ENCODE results near the gene TMEM132E.

TMEM132E gene

DNA sequence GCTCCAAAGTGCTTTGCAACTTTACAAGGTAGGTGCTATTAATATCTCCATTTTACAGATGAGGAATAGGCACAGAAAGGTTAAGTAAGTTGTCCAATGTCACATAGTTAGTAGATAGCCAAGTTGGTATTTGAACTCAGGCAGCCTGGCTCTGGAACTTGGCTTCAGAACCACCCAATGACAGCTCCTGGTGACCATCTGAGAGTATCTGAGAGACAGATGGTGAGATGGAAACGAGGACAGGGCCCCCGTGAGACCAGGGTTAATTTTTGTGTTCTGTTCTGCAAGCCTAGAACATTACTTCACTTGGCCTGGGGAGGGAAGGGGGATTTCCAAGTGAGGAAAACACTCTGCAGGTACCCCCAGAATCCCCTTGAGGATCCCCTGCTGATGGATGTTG is 9.8 kb upstream of the TMEM132E start:
- no peak for DNase-seq

DNA sequence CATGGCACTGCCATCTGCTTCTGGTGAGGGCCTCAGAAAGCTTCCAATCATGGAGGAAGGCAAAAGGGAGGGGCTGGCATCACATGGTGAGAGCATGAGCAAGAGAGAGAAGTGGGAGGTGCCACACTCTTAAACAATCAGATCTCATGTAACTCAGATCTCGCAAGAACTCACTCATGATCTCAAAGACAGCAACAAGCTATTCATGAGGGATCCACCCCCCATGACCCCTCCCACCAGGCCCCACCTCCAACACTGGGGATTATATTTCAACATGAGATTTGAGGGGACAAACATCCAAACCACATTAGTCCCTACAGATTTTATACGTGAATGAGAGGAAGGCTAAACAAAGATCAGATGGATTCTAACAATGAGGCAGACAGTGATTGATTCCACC is 8.9 kb upstream of the TMEM132E start:
- no peak for DNase-seq

GRCh38 chr17:34571428-34572130 is 7.8 kb upstream of the TMEM132E start:
- no peak for DNase-seq

GRCh38 chr17:34572483-34572882 is 6.9 kb upstream of the TMEM132E start:
- DNase-seq, result no peak

DNA sequence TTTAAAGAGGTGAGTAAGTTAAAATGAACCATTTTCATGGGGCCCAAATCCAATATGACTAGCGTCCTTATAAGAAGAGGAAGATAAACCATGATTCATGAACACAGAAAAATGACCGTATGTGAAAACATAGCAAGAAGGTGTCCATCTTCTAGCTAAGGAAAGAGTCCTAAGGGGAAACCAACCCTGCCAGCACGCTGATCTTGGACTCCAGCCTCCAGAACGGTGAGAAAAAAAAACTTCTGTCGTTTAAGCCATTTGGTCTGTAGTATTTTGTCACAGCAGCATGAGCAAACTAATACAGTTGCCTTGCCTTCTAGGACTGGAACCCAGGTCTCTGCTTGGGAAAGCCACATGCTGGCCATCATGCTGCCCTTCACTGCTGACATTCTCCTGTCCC is 4.2 kb upstream of the TMEM132E start:
- DNase-seq, result no peak

DNA sequence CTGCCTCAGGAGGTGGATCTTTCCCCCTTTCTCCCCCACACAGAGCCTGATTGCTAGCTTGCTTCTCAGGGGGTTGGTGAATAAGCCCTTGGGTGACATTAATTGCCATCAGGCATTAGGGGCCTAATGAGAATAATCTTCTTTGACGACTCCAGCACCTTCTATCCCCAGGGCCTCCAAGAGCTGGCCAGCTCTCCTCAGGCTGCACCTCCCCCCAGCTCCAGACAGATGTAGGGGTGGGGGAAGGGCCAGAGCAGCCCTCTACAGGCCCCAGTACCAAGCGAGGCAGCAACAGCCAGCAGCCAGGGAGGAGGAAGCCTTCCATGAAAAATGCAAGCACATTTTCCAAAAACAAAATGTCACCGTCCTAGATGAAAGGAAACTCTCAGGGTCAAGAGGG is 1.4 kb upstream of the TMEM132E start:
- no peak for DNase-seq

GRCh38 chr17:34578656-34579016 is 746 bp upstream of the TMEM132E start:
- no peak for DNase-seq

- no peak for DNase-seq
Measured at GRCh38 chr17:34579979-34580684, 750 bp downstream of the TMEM132E start.

- no peak for DNase-seq
Measured at GRCh38 chr17:34580685-34581445, 1.5 kb downstream of the TMEM132E start.

GRCh38 chr17:34581446-34582184 is 2.2 kb downstream of the TMEM132E start:
- DNase-seq, result no peak

DNA sequence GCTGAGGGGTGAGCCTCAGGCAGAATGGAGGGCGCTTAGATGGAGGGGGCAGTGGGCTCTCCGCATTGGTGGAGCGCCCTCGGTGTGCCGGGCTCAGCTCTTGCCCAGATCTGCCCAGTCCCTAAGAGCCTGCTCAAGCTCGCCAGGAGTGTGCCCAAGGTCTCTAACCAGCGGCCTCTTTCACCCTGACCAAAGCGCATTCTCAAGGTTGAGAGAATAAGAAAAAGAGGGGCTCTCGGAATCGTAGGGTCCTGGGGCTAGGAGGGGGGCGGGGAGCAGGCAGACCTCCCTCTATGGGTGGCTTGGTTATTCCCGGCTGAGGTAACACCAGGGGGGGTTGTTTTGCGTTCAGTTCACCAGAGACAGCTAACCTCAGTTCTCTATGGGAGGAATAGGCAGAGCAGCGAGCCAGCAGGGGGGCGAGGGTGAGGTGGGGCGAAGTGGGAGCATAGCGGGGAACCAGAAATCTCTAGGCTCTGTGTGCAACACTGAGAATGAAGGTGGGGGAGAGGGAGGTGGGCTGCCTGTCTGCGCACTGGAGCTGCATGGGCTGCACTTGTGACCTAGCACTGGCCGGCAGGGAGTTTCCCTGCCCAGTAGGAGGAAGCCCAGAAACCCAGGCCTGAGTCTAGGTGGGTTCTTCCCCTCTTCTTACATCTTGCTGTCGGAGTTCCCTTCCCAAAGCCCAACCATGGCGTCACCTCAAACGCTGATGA is 3.0 kb downstream of the TMEM132E start:
- no peak for DNase-seq

GRCh38 chr17:34582901-34583245 is 3.5 kb downstream of the TMEM132E start:
- no peak for DNase-seq

DNA sequence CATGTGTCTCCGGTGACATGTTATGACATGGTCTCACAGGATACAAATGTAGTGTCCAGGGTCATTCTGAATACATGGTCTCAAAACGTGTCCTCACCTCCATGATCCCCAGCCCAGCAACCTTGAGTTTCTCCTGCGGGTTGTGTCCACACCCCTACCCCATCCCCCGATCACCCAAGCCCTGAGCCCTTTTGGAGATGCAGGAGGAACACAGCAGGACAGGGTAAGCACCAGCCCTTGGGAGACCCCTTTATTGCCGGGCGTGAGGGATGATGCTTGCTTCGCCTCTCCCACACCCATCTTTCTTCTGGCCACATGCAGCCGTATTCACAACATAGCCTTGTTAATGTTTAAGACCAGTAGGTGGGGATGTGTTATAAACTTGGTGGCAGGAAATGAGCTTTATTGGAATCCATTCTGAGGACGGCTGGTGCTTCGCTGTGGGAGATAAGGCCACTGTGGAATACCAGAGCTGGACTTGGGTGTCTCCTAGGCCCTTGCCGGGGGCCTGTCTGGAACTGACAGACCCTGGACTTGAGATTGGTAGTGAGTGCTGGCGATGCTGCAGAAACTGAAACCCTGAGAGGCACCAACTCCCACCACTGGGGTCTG is 5.5 kb downstream of the TMEM132E start:
- DNase-seq, result no peak

- DNase-seq, result no peak
Measured at GRCh38 chr17:34586346-34586846, 7.0 kb downstream of the TMEM132E start.

DNA sequence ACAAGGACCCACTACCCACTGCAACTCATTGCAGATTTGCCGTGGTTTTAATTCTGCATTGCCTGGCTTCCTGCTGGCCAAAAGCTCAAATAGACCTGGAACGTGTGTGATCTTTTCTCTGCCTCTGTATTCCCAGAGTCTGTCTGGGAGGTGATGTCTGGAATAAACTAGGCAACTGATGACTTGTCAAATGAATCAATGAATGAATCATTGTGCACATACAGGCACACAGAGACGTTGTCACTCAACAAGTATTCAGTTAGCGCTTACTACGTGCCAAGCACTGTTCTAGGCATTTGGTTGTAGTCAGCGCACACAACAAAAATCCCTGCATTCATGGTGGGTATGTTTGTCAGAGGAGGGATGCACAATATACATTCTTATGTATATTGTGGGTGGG is 8.9 kb downstream of the TMEM132E start:
- DNase-seq, result no peak

DNA sequence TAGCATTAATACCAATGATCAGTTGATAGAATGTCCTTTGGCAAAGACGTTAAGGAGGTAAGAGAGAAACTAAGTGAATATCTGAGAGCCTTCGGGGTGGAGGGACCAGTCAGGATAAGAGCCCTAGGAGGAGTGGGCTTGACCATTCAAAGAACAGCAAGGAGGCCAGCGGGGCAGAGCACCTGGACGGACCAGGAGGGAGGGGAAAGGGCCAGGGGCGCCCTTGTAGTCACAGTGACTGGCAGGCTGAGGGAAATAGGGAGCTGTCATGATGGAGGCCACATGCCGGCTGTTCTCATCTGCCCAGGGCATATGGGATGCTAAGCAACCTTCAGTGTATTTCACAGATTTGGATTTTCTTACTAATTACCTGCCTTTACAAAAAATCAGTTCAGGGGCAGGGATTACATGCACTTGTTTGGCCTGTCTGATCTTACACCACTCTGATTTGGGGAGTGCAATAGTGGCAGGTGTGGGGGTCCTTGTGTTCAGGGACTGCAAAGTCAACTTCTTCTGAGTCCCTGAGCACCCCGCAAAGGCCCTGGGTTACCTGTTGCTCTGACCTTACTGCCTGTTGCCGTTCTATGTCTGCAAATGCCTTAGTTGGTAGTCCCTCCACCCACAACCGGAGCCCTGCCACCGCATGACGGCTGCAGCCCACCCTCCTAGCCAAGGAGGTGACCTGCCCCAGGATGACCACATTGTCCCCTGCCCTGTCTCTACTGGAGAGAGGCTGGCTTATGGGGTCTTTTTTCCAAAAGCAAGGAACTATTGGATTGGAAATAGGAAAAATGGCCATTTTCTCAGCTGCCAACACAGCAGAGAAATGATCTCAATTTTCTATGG is 10.0 kb downstream of the TMEM132E start:
- no peak for DNase-seq

GRCh38 chr17:34592002-34592401 is 12.6 kb downstream of the TMEM132E start:
- DNase-seq, result no peak

DNA sequence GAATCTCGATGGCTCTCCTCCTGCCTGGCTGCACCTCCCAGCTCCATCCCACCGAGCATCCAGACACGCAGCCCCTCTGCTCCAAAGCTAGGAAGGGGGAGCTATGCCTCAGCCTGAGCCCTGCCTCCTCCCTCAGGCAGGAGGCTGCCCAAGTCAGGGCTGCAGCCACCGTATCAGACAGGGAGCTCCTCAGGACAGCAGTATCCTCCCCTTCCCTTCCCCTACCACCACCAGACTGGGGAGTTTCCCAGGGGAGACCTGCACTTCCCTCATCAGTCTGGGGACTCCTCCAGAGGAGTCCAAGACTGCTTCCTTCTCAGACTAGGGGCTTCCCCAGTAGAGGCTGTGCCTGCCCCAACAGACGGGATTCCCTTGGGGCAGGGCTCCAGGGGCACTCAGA is 17.5 kb downstream of the TMEM132E start:
- no peak for DNase-seq

DNA sequence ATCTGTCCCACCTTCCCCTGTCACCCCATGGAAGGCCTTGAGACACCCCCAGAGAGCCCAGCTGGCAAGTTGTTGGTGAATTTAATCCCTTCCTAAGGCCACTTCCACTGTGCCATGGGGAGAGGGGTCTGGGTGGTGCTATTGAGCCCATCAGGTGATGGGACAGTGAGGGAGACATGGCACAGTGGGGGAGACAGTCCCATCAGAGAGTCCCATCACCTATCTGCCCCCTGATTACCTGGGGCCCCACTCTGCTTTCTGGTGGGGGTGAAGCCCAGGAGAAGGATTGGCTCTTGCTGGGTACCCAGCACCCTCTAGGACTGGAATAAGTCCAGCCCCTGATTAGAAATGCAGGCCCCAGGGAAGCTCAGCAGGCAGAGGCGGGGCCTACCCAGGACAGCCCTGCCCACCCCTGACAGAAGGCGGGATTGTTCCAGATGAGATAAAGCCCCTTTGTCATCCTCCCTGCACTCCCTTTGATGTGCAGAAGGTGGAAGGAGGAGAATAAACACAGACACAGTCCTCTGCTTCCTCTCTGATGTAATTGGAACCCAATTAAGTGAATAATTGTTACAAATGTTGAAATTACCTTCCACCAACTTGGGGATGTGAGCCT is 18.9 kb downstream of the TMEM132E start:
- no peak for DNase-seq

DNA sequence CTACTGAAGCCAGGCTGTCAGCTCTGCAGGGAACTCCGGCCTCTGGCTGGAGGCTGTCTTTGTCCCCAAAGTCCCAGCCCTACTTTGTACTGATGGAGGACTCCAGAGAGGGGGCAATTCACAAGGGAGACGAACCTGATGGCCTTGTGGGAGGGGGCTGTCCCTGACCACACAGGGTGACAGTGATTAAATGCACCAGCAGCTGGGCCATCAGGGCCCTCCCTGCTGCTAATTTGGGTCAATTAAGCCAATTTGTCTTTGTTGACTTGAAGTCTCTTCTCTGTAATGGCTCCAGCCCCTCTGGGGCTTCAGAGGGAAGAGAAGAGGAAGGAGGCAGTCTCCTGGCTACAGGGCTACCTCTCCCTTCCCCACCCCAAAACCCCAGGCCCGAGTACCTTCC is 22.0 kb downstream of the TMEM132E start:
- DNase-seq, result no peak

GRCh38 chr17:34603974-34604373 is 24.6 kb downstream of the TMEM132E start:
- no peak for DNase-seq
